H1 (cell line): ENCODE results near the gene HNF1A. TPM values are rescaled to one million over a fixed set of nuclear protein-coding genes. Genes with fewer than 3 reads are reported as not detected.

Source experiments
- CTCF ChIA-PET: fragments of 300-600 bp; sonication (Branson Sonifier 250); formaldehyde crosslinking; loops from one replicate; lab custom pipeline; 2021; ENCODE audit not compliant: partially characterized antibody; lab: Charles Lee
- POLR2A ChIA-PET: fragments of 300-600 bp; sonication (Branson Sonifier 250); formaldehyde crosslinking; loops from one replicate; lab custom pipeline; 2021; ENCODE audit warnings: inconsistent platforms; ENCODE audit not compliant: partially characterized antibody; lab: Charles Lee
- DNase-seq, 2 experiments: peaks; one replicate each; pipeline versions ENCODE4 v3.0.0 to v3.0.0-alpha.2; 2010 to 2022; ENCODE audit warnings: low spot score in 2 of 2, low read depth in 1 of 2, mixed read lengths in 1 of 2
- FAIRE-seq: peaks from 2 replicates; lab custom pipeline; 2011; peaks lifted over from hg19 to GRCh38; lab: Jason Lieb, UNC
- H2AFZ ChIP-seq: 2 replicates; pipeline ENCODE4 v1.8.1; 2012; ENCODE audit warnings: low read length, inconsistent platforms
- H2AK5ac ChIP-seq: 2 replicates; pipeline ENCODE4 v1.6.1; 2013; ENCODE audit warnings: low read depth, low read length
- H2BK120ac ChIP-seq: replicated peaks from 2 replicates; pipeline ENCODE3; 2013; ENCODE audit warnings: low read depth, low read length, inconsistent platforms
- H2BK12ac ChIP-seq: 2 replicates; pipeline ENCODE4 v1.6.1; 2013; ENCODE audit warnings: low read depth, low read length
- H2BK15ac ChIP-seq: 2 replicates; pipeline ENCODE4 v1.6.1; 2013; ENCODE audit warnings: low read length
- H2BK20ac ChIP-seq: 2 replicates; pipeline ENCODE4 v1.6.1; 2013; ENCODE audit warnings: low read length
- H2BK5ac ChIP-seq: 2 replicates; pipeline ENCODE4 v1.6.1; 2013; ENCODE audit warnings: low read depth, low read length
- H3K14ac ChIP-seq: 2 replicates; pipeline ENCODE4 v1.6.1; 2013; ENCODE audit warnings: inconsistent platforms; ENCODE audit not compliant: insufficient read length
- H3K18ac ChIP-seq: 2 replicates; pipeline ENCODE4 v1.6.1; 2013; ENCODE audit warnings: low read length; ENCODE audit errors: extremely low read depth
- H3K23ac ChIP-seq: 2 replicates; pipeline ENCODE4 v1.6.1; 2013; ENCODE audit warnings: inconsistent platforms; ENCODE audit not compliant: insufficient read length
- H3K23me2 ChIP-seq: 2 replicates; pipeline ENCODE4 v1.6.1; 2013; ENCODE audit warnings: low read depth, low read length
- H3K27ac ChIP-seq: 2 replicates; pipeline ENCODE4 v1.6.1; 2011; ENCODE audit warnings: low read depth, low read length, inconsistent platforms
- H3K27me3 ChIP-seq, 4 experiments: replicated peaks in 1 of 4; 1 replicate in 1 of 4; 2 replicates in 3 of 4; pipeline versions ENCODE4 v1.6.1 to v1.8.1; 2011 to 2013; ENCODE audit warnings: low read length in 3 of 4, mild to moderate bottlenecking in 3 of 4, inconsistent platforms in 2 of 4, mixed read lengths in 2 of 4, moderate library complexity in 1 of 4; ENCODE audit not compliant: control insufficient read depth in 3 of 4, insufficient read depth in 3 of 4; ENCODE audit errors: extremely low read depth in 1 of 4
- H3K36me3 ChIP-seq, 4 experiments: 2 replicates each; pipeline versions ENCODE4 v1.6.1 to v1.8.1; 2011 to 2013; ENCODE audit warnings: mild to moderate bottlenecking in 4 of 4, low read length in 3 of 4, moderate library complexity in 2 of 4, control low read depth in 1 of 4, inconsistent platforms in 1 of 4; ENCODE audit not compliant: insufficient read depth in 4 of 4, control insufficient read depth in 2 of 4
- H3K4ac ChIP-seq: replicated peaks from 2 replicates; pipeline ENCODE3; 2013; ENCODE audit warnings: low read length, low read depth, mixed read lengths, inconsistent platforms; ENCODE audit not compliant: insufficient read length
- H3K4me1 ChIP-seq, 4 experiments: replicated peaks in 1 of 4; 1 replicate in 1 of 4; 2 replicates in 3 of 4; pipeline versions ENCODE4 v1.6.1 to v1.8.1; 2011 to 2013; ENCODE audit warnings: low read length in 3 of 4, inconsistent platforms in 2 of 4, mixed read lengths in 1 of 4; ENCODE audit not compliant: insufficient read depth in 4 of 4, control insufficient read depth in 3 of 4
- H3K4me2 ChIP-seq, 2 experiments: 2 replicates each; pipeline versions ENCODE4 v1.6.1 to v1.8.1; 2011 to 2013; ENCODE audit warnings: low read depth in 2 of 2, low read length in 2 of 2, control low read depth in 1 of 2, inconsistent platforms in 1 of 2, mild to moderate bottlenecking in 1 of 2; ENCODE audit not compliant: insufficient read depth in 1 of 2
- H3K4me3 ChIP-seq, 4 experiments: fragments of 200-600, 300-600 bp in 1 of 4; sonication (generic), shearing (Covaris generic), sonication (Bioruptor Twin) in 1 of 4; 2 replicates each; pipeline versions ENCODE4 v1.5.1 to v1.8.1; 2011 to 2016; ENCODE audit warnings: low read length in 4 of 4, low read depth in 3 of 4, control low read depth in 2 of 4, inconsistent platforms in 2 of 4, mild to moderate bottlenecking in 2 of 4, mixed read lengths in 1 of 4, moderate library complexity in 1 of 4; ENCODE audit not compliant: insufficient read depth in 2 of 4; ENCODE audit errors: extremely low read depth in 1 of 4
- H3K56ac ChIP-seq: replicated peaks from 2 replicates; pipeline ENCODE3; 2013; ENCODE audit warnings: low read depth, mild to moderate bottlenecking, mixed read lengths, low read length, inconsistent platforms; ENCODE audit not compliant: insufficient read length
- H3K79me1 ChIP-seq: 2 replicates; pipeline ENCODE4 v1.6.1; 2013; ENCODE audit warnings: low read depth, low read length, control low read depth
- H3K79me2 ChIP-seq, 2 experiments: 2 replicates each; pipeline versions ENCODE4 v1.6.1 to v1.8.1; 2012 to 2013; ENCODE audit warnings: low read length in 2 of 2, mild to moderate bottlenecking in 2 of 2, inconsistent platforms in 1 of 2; ENCODE audit not compliant: insufficient read depth in 2 of 2, control insufficient read depth in 1 of 2
- H3K9ac ChIP-seq, 4 experiments: replicated peaks in 1 of 4; 1 replicate in 1 of 4; 2 replicates in 3 of 4; pipeline versions ENCODE4 v1.6.1 to v1.8.1; 2011 to 2013; ENCODE audit warnings: low read depth in 3 of 4, low read length in 3 of 4, control low read depth in 2 of 4, mild to moderate bottlenecking in 2 of 4, moderate library complexity in 2 of 4, inconsistent platforms in 1 of 4; ENCODE audit errors: extremely low read depth in 1 of 4
- H3K9me3 ChIP-seq, 2 experiments: 2 replicates each; pipeline versions ENCODE4 v1.6.1 to v1.8.1; 2012 to 2013; ENCODE audit warnings: mild to moderate bottlenecking in 2 of 2, moderate library complexity in 2 of 2, control low read depth in 1 of 2, inconsistent platforms in 1 of 2, low read depth in 1 of 2, low read length in 1 of 2, mixed read lengths in 1 of 2; ENCODE audit not compliant: insufficient read depth in 2 of 2
- H4K20me1 ChIP-seq, 2 experiments: replicated peaks in 1 of 2; 2 replicates each; pipeline versions ENCODE3 to v1.8.1; 2011 to 2013; ENCODE audit warnings: inconsistent platforms in 2 of 2, low read length in 2 of 2, mild to moderate bottlenecking in 1 of 2; ENCODE audit not compliant: insufficient read depth in 2 of 2, control insufficient read depth in 1 of 2
- H4K5ac ChIP-seq: 2 replicates; pipeline ENCODE4 v1.6.1; 2013; ENCODE audit warnings: low read length, low read depth, mixed read lengths, inconsistent platforms; ENCODE audit not compliant: insufficient read length
- H4K8ac ChIP-seq: 2 replicates; pipeline ENCODE4 v1.8.0; 2013; ENCODE audit warnings: mild to moderate bottlenecking, moderate library complexity, low read length, inconsistent platforms; ENCODE audit not compliant: insufficient read depth; ENCODE audit errors: extremely low read depth
- H4K91ac ChIP-seq: replicated peaks from 2 replicates; pipeline ENCODE3; 2013; ENCODE audit warnings: low read length, mixed read lengths, inconsistent platforms; ENCODE audit not compliant: insufficient read length
- CBX5 ChIP-seq: fragments of 300-800, 300-1000 bp; sonication (generic); IDR thresholded peaks from 2 replicates; pipeline ENCODE4 v1.7.1; 2016; ENCODE audit warnings: antibody characterized with exemption, low read length, low read depth
- CHD2 ChIP-seq: IDR thresholded peaks from 2 replicates; pipeline ENCODE4 v1.6.1; 2012; ENCODE audit warnings: low read length, improper control_type of control experiment
- CTCF ChIP-seq, 3 experiments: IDR thresholded peaks; 1 replicate in 2 of 3; 2 replicates in 1 of 3; pipeline versions ENCODE4 v1.5.1 to v1.6.1; 2011; ENCODE audit warnings: low read length in 3 of 3, mild to moderate bottlenecking in 3 of 3, inconsistent platforms in 2 of 3, low read depth in 1 of 3, moderate library complexity in 1 of 3; ENCODE audit not compliant: insufficient read depth in 1 of 3; ENCODE audit errors: control extremely low read depth in 1 of 3
- JUN ChIP-seq: IDR thresholded peaks from 2 replicates; pipeline ENCODE4 v1.6.1; 2011; ENCODE audit warnings: low read depth, mild to moderate bottlenecking, improper control_type of control experiment, low read length
- KDM1A ChIP-seq: fragments of 200-600, 300-600 bp; sonication (generic); IDR thresholded peaks from 2 replicates; pipeline ENCODE4 v1.7.1; 2016; ENCODE audit warnings: mild to moderate bottlenecking, low read length, borderline replicate concordance
- KDM4A ChIP-seq: IDR thresholded peaks from one replicate; pipeline ENCODE4 v1.7.1; 2012; ENCODE audit warnings: low read depth, mild to moderate bottlenecking, moderate library complexity, low read length, inconsistent platforms; ENCODE audit not compliant: severe bottlenecking
- NRF1 ChIP-seq: IDR thresholded peaks from 2 replicates; pipeline ENCODE4 v1.6.1; 2011; ENCODE audit warnings: mild to moderate bottlenecking, low read depth, low read length, improper control_type of control experiment
- SAP30 ChIP-seq: fragments of 300-600 bp; sonication (generic); IDR thresholded peaks from 2 replicates; pipeline ENCODE4 v1.7.1; 2012; ENCODE audit warnings: low read length, moderate library complexity, mild to moderate bottlenecking, inconsistent platforms; ENCODE audit not compliant: insufficient read depth, insufficient replicate concordance
- SP1 ChIP-seq: IDR thresholded peaks from 2 replicates; pipeline ENCODE4 v1.6.1; 2011; ENCODE audit warnings: low read depth, low read length
- SP4 ChIP-seq: IDR thresholded peaks from 2 replicates; pipeline ENCODE4 v1.6.1; 2012; ENCODE audit warnings: low read length, inconsistent platforms
- SUZ12 ChIP-seq: fragments of 200-600 bp; sonication (generic); IDR thresholded peaks from 2 replicates; pipeline ENCODE4 v1.6.1; 2012; ENCODE audit warnings: mild to moderate bottlenecking, inconsistent platforms, low read length, moderate library complexity, mixed read lengths
- TAF7 ChIP-seq: optimal IDR thresholded peaks from 2 replicates; pipeline ENCODE3; 2011; ENCODE audit warnings: low read depth, mild to moderate bottlenecking, inconsistent platforms, low read length, moderate library complexity, borderline replicate concordance
- TEAD4 ChIP-seq: IDR thresholded peaks from 2 replicates; pipeline ENCODE4 v1.6.1; 2012; ENCODE audit warnings: low read depth, low read length, inconsistent platforms, mixed read lengths
- WGBS, 2 experiments: shearing (Covaris generic) in 1 of 2; methylation state at CpG; one replicate each; pipeline versions ENCODE4 v1.1.6 to v1.1.7; 2013 to 2015; ENCODE audit warnings: low lambda C conversion rate in 2 of 2, mixed read lengths in 2 of 2, inconsistent platforms in 1 of 2, low coverage in 1 of 2, missing lambda C conversion rate in 1 of 2; ENCODE audit not compliant: insufficient replicate concordance in 2 of 2, insufficient coverage in 1 of 2, insufficient read length in 1 of 2; ENCODE audit errors: extremely low coverage in 1 of 2, missing lambda C conversion rate in 1 of 2; 5-methylcytosine and 5-hydroxymethylcytosine counted together
- polyA plus RNA-seq, 7 experiments: library from polyadenylated mRNA; depleted of rRNA in 3 of 7; stranded (reverse) in 5 of 7; unstranded in 2 of 7; fragments of >200 nt in 5 of 7; fragments of 200-250 nt in 2 of 7; gene quantifications; 1 replicate in 5 of 7; 2 replicates in 1 of 7; 4 replicates in 1 of 7; pipeline versions ENCODE4 v1.2.1 to v1.2.3, GENCODE V29; 2011 to 2013; ENCODE audit warnings: missing spikeins in 2 of 7, mixed read lengths in 2 of 7
- total RNA-seq: library from RNA; stranded (reverse); fragmentation: NEBNext Ultra II Directional; extraction: Animal tissue kit (Norgen Biotek cat#: 25700); gene quantifications from 2 replicates; pipeline ENCODE4 v1.2.1, GENCODE V29; 2021

HNF1A gene
- total and polyA plus RNA-seq, 2 of the 8 experiments (the other 6 are each of a cell fraction or from before 2014, with no cell fraction given) = not detected

GRCh38 chr12:121023799-121024198, 45.5 kb downstream of the HNF1A start:
- Histone ChIP-seq H3K14ac (no peak overlapping the region), H3K79me1 (no peaks in the 10 kb centered on the region), H3K56ac (no peak overlapping the region), H3K27me3 (no peaks in the 10 kb centered on the region), H2AK5ac (no peak overlapping the region), H4K91ac (no peak overlapping the region), H3K9ac (no peak overlapping the region), H3K36me3 (no peaks in the 10 kb centered on the region), H3K23me2 (no peaks in the 10 kb centered on the region), H4K20me1 (no peaks in the 10 kb centered on the region), H3K27ac (no peak overlapping the region), H3K79me2 (no peaks in the 10 kb centered on the region), H3K4me1 (no peaks in the 10 kb centered on the region), H2BK20ac (no peak overlapping the region), H3K4me2 (no peak overlapping the region), H2BK12ac (no peak overlapping the region), H3K23ac (no peak overlapping the region), H4K8ac (no peak overlapping the region), H3K18ac (no peak overlapping the region), H4K5ac (no peak overlapping the region), H2BK120ac (no peak overlapping the region), H3K4me3 (no peak overlapping the region), H2BK15ac (no peak overlapping the region), H3K4ac (no peak overlapping the region), H2BK5ac (no peak overlapping the region), H2AFZ (no peak overlapping the region), H3K9me3 (no peaks in the 10 kb centered on the region)
- POLR2A ChIA-PET = no interaction called here
- DNase-seq (no peak), FAIRE-seq (no peak)
- 72% methylated on average over 8 of the region's 8 CpGs; no CpG with 5 or more reads in 1 of the 2 experiments for WGBS, 2 experiments
- CTCF ChIA-PET = interaction anchor here (1.0 kb wide), 1 partner anchor 87 kb away, joined by 3 read pairs; no protein-coding TSS in a partner anchor
- TF ChIP-seq KDM1A (no peak), CHD2 (no peak), TAF7 (no peak), KDM4A (no peak), SP4 (no peak), CBX5 (no peak), CTCF (IDR thresholded peaks at IDR 0.05; ENCODE audit: control extremely low read depth in 1 of 3, insufficient read depth in 1 of 3, low read depth in 1 of 3, low read length in 3 of 3) (no peak), SUZ12 (no peak), NRF1 (no peak), SAP30 (no peak), JUN (no peak), TEAD4 (no peak), SP1 (no peak)
